Fibroblast of lung (primary cell): ENCODE measurements around the gene CHMP4B. TPM values are rescaled to one million over a fixed set of nuclear protein-coding genes. Genes with fewer than 3 reads are reported as not detected.

Experiments used
- DNase-seq, 2 donors: peaks; one replicate each; pipeline versions ENCODE4 v3.0.0 to v3.0.0-alpha.2; 2010; ENCODE audit warnings: low read depth in 2 of 2
- H2AFZ ChIP-seq: 2 replicates; pipeline ENCODE4 v1.5.1; 2012; ENCODE audit warnings: low read length, control low read depth, inconsistent platforms
- H3K27ac ChIP-seq: 2 replicates; pipeline ENCODE4 v1.5.1; 2011; ENCODE audit warnings: low read length, control low read depth; ENCODE audit not compliant: insufficient read depth
- H3K27me3 ChIP-seq: 2 replicates; pipeline ENCODE4 v1.5.1; 2011; ENCODE audit warnings: mild to moderate bottlenecking, low read length; ENCODE audit not compliant: control insufficient read depth, insufficient read depth
- H3K36me3 ChIP-seq: 2 replicates; pipeline ENCODE4 v1.5.1; 2011; ENCODE audit warnings: low read length; ENCODE audit not compliant: control insufficient read depth, insufficient read depth
- H3K4me1 ChIP-seq: 2 replicates; pipeline ENCODE4 v1.5.1; 2011; ENCODE audit warnings: low read length; ENCODE audit not compliant: control insufficient read depth, insufficient read depth; ENCODE audit errors: extremely low read depth
- H3K4me2 ChIP-seq: 2 replicates; pipeline ENCODE4 v1.5.1; 2011; ENCODE audit warnings: low read length, control low read depth; ENCODE audit not compliant: insufficient read depth; ENCODE audit errors: extremely low read depth
- H3K4me3 ChIP-seq, 4 experiments: fragments of 200-600 bp in 1 of 4; sonication (generic) in 1 of 4; replicated peaks in 1 of 4; 2 replicates each; pipeline ENCODE4 v1.5.1; 2011 to 2016; ENCODE audit warnings: low read length in 4 of 4, low read depth in 3 of 4, mild to moderate bottlenecking in 3 of 4, control low read depth in 2 of 4, inconsistent platforms in 1 of 4, mixed read lengths in 1 of 4; ENCODE audit not compliant: insufficient read depth in 1 of 4; ENCODE audit errors: control extremely low read depth in 1 of 4
- H3K79me2 ChIP-seq: 2 replicates; pipeline ENCODE4 v1.5.1; 2012; ENCODE audit warnings: mild to moderate bottlenecking, low read length, inconsistent platforms; ENCODE audit not compliant: control insufficient read depth, insufficient read depth
- H3K9ac ChIP-seq: 2 replicates; pipeline ENCODE4 v1.5.1; 2011; ENCODE audit warnings: mild to moderate bottlenecking, low read length, control low read depth; ENCODE audit not compliant: insufficient read depth
- H3K9me3 ChIP-seq: 2 replicates; pipeline ENCODE4 v1.5.1; 2012; ENCODE audit warnings: low read depth, low read length; ENCODE audit not compliant: control insufficient read depth, insufficient read depth
- H4K20me1 ChIP-seq: 2 replicates; pipeline ENCODE4 v1.5.1; 2011; ENCODE audit warnings: low read length; ENCODE audit not compliant: control insufficient read depth, insufficient read depth; ENCODE audit errors: extremely low read depth
- CTCF ChIP-seq, 2 donors: IDR thresholded peaks in 1 of 2; conservative IDR thresholded peaks in 1 of 2; 1 replicate in 1 of 2; 2 replicates in 1 of 2; pipeline ENCODE4 v1.5.1; 2011 to 2012; ENCODE audit warnings: low read length in 2 of 2, control low read depth in 1 of 2, inconsistent platforms in 1 of 2, low read depth in 1 of 2, mild to moderate bottlenecking in 1 of 2
- EZH2 ChIP-seq: IDR thresholded peaks from 2 replicates; pipeline ENCODE4 v1.5.1; 2012; ENCODE audit warnings: low read length, control low read depth, mild to moderate bottlenecking; ENCODE audit errors: missing control alignments
- polyA plus RNA-seq, 2 donors: library from polyadenylated mRNA; depleted of rRNA in 1 of 2; stranded (reverse) in 1 of 2; unstranded in 1 of 2; fragments of >200 nt; gene quantifications; 2 replicates each; pipeline ENCODE4 v1.2.1, GENCODE V29; 2011 to 2012; ENCODE audit warnings: missing spikeins in 1 of 2
- total RNA-seq: library from RNA; depleted of rRNA; stranded (reverse); fragments of >200 nt; gene quantifications from 2 replicates; pipeline ENCODE4 v1.2.1, GENCODE V29; 2014

CHMP4B gene
- total and polyA plus RNA-seq, 2 donors (not counting 1 experiment from before 2014, with no cell fraction given) = 26.3 to 83.2 TPM

DNA sequence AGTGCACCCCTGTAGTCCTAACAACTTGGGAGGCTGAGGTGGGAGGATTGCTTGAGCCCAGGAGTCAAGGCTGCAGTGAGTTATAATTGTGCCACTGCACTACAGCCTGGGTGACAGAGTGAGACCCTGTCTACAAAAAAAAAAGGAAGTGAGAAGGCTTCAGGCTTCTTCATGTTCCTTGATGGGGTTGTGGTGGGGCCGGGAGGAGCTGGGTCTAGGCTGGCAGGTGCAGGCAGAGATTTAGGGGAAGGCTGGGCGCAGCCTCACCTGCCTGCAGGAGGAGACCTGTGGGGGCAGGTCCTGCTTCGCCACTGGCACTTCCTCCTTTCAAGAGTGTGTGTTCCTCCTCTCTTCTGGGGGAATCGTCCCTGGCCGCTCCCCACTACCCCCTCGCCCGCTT lies 63.9 kb downstream of the CHMP4B start:
- Histone ChIP-seq H3K4me2 (no peak overlapping the region), H3K36me3 (no peaks in the 10 kb centered on the region), H3K9ac (no peak overlapping the region), H2AFZ (no peak overlapping the region), H3K79me2 (no peaks in the 10 kb centered on the region), H3K27me3 (no peaks in the 10 kb centered on the region), H3K9me3 (no peaks in the 10 kb centered on the region), H3K27ac (no peak overlapping the region), H4K20me1 (no peaks in the 10 kb centered on the region), H3K4me1 (no peaks in the 10 kb centered on the region), H3K4me3 (no peak overlapping the region)
- TF ChIP-seq CTCF (conservative IDR thresholded peaks at IDR 0.05 in 1 of 2, IDR thresholded peaks at IDR 0.05 in 1 of 2; ENCODE audit: low read depth in 1 of 2, low read length in 2 of 2) = no peak
- TF ChIP-seq EZH2 = no peak
- no peak for DNase-seq

- Histone ChIP-seq H2AFZ (no peak overlapping the region), H3K36me3 (no peaks in the 10 kb centered on the region), H3K79me2 (no peaks in the 10 kb centered on the region), H3K4me3 (no peak overlapping the region), H3K9ac (no peak overlapping the region), H3K9me3 (no peaks in the 10 kb centered on the region), H3K27me3 (no peaks in the 10 kb centered on the region), H3K4me2 (no peak overlapping the region), H3K27ac (no peak overlapping the region), H3K4me1 (no peaks in the 10 kb centered on the region), H4K20me1 (no peaks in the 10 kb centered on the region)
- TF ChIP-seq EZH2 (no peak), CTCF (conservative IDR thresholded peaks at IDR 0.05 in 1 of 2, IDR thresholded peaks at IDR 0.05 in 1 of 2; ENCODE audit: low read depth in 1 of 2, low read length in 2 of 2) (no peak)
- no peak for DNase-seq
These were observed 64.4 kb downstream of the CHMP4B start for GRCh38 chr20:33875534-33876026.

GRCh38 chr20:33878583-33878982 lies 67.4 kb downstream of the CHMP4B start:
- Histone ChIP-seq H3K27me3 (peaks cover 2% of the 10 kb centered on the region), H2AFZ (no peak overlapping the region), H3K4me1 (no peaks in the 10 kb centered on the region), H3K9ac (no peak overlapping the region), H3K79me2 (no peaks in the 10 kb centered on the region), H3K4me3 (no peak overlapping the region), H3K9me3 (no peaks in the 10 kb centered on the region), H3K36me3 (no peaks in the 10 kb centered on the region), H4K20me1 (no peaks in the 10 kb centered on the region), H3K27ac (no peak overlapping the region), H3K4me2 (no peak overlapping the region)
- DNase-seq = no peak
- TF ChIP-seq CTCF (conservative IDR thresholded peaks at IDR 0.05 in 1 of 2, IDR thresholded peaks at IDR 0.05 in 1 of 2; ENCODE audit: low read depth in 1 of 2, low read length in 2 of 2) (no peak), EZH2 (no peak)
